COLO668 (cell line): ENCODE results near the gene MSANTD3.
"Not testable (repeated sequence)": the region's sequence is repeated elsewhere in the genome, so short reads cannot be mapped to it uniquely, and the experiment has no call there.

Experiments
- DNase-seq: peaks from one replicate; lab custom pipeline; 2025; ENCODE audit not compliant: unreplicated experiment; lab: John Stamatoyannopoulos, UW

The MSANTD3 gene, protein sequence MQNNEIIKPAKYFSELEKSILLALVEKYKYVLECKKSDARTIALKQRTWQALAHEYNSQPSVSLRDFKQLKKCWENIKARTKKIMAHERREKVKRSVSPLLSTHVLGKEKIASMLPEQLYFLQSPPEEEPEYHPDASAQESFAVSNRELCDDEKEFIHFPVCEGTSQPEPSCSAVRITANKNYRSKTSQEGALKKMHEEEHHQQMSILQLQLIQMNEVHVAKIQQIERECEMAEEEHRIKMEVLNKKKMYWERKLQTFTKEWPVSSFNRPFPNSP

DNA sequence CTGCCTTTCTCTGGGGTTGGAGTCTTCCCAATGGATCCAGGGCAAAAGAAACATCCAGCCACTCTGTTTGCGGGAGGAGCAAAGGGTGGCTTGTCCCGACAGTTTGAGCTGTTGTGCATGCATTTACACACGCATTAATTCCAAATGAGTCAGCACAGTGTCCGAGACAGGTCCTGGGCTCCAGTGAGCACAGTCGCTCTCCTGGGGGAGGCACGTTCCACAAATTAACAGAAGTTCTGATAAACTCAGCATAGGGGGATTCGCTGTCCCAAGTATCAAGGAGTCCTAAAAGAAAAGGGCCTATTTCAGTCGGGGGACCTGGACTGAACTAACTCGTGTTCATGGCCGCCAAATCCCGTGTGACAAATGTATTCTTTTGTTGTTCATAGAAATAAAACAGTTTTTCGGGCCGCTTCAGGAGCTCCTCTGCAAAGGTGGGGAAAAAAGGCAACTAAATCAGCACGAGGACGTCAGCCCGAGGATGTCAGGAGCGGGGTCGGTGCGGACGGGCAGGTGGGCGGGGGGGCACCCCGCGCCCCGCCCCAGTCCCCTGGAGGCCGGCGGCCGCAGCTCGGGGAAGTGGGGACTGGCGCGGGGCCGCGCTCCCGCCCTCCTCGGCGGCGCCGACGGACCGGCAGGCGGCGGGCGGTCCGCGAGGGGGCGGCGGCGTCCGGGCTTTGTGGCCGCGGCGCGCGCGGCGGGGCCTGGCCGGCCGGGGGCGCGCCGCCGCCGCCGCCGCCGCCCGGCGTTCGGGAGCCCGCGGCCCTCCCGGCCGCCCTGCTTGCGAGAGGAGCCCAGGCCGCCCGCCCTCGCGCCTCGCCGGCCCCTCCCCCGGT is at the start of gene MSANTD3:
MSANTD3 (plus strand) TSS at position 614 of the 836 bp plus-strand sequence. CDS start 14,796 bp downstream, outside the sequence.
- DNase-seq = peak; percentile 89

DNA sequence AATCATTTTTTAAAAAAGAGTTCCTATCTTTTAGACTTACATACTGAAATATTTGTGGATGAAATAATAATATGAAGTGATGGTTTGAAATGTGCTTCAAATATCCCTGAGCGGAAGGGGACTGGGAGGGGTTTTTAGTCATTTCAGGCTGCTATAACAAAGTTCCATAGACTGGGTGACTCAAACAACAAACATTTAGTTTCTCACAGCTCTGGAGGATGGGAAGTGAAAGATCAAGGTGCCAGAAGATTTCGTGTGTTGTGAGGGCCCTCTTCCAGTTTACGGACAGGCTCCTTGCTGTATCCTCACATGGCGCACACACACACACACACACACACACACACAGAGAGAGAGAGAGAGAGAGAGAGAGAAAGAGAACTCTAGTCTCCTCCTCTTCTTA is 47.1 kb upstream of the MSANTD3 start:
- no peak for DNase-seq

DNA sequence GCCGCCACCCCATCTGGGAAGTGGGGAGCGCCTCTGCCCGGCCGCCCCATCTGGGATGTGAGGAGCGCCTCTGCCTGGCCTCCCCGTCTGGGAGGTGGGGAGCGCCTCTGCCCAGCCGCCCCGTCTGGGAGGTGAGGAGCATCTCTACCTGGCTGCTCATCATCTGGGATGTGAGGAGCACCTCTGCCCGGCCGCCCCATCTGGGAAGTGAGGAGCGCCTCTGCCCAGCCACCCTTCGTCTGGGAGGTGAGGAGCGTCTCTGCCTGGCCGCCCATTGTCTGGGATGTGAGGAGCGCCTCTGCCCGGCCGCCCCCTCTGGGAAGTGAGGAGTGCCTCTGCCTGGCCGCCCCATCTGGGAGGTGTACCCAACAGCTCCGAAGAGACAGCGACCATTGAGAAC is 34.0 kb upstream of the MSANTD3 start:
- DNase-seq = not testable (repeated sequence)

DNA sequence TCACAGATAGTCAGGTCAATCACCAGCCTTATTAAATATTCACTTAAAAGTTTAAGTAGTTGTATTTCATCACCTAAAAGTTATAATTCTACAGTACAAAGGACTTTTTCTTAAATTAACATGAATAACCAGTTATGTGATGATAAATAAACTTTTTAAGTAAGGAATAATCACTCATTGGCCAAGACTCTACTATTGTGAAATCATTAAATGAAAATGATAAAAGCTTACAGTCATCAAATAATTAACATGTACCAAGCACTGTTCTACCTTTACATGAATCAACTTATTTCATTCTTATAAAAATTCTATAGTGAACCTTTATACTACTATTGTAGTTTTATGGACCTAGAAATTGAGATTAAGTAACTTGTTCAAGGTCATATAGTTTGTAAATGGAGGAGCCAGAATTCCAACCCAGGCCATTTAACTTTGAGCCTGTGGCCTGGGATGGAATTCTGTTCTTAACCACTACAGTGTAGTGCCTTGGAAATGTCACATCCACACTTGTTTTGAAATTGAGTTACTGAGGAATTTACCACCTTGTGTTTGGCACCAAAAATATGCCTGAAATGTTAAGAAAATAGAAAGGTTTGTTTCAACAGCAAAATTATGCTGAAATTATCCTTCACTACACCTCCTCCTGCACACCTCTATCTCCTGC is 32.8 kb upstream of the MSANTD3 start:
- no peak for DNase-seq

DNA sequence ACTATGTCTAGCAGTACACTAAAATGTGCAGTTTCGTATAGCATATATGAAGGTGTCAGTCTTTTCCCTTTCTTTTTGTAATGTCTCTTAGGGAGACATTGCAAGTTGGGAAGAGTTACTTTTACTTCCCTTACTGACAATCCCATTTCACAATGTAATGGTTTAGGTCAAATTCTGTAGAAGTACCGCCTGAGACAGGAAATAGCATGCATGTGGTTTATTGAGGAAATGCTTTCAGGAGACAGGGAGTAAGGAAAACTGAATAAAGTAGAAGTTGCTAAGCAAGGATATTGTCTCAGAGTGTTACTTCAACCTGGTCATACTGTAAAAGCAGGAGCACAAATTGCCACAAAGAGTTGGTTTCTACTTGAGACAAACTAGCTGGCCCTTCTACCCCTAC is 32.1 kb upstream of the MSANTD3 start:
- no peak for DNase-seq

DNA sequence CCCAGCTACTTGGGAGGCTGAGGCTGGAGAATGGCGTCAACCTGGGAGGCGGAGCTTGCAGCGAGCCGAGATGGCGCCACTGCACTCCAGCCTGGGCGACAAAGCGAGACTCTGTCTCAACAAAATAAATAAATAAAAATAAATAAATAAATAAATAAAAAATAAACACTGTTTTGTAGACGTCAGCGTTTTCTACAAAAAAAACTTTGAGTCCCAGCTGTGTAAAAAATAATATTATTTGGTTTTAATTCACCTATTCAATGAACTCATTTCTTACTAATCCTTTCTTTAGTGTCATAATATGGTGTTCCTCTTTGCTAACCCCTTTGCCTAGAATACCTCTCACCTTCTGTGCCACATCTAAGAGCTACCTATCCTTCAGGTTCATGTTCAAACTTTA is 30.2 kb upstream of the MSANTD3 start:
- DNase-seq = no peak

DNA sequence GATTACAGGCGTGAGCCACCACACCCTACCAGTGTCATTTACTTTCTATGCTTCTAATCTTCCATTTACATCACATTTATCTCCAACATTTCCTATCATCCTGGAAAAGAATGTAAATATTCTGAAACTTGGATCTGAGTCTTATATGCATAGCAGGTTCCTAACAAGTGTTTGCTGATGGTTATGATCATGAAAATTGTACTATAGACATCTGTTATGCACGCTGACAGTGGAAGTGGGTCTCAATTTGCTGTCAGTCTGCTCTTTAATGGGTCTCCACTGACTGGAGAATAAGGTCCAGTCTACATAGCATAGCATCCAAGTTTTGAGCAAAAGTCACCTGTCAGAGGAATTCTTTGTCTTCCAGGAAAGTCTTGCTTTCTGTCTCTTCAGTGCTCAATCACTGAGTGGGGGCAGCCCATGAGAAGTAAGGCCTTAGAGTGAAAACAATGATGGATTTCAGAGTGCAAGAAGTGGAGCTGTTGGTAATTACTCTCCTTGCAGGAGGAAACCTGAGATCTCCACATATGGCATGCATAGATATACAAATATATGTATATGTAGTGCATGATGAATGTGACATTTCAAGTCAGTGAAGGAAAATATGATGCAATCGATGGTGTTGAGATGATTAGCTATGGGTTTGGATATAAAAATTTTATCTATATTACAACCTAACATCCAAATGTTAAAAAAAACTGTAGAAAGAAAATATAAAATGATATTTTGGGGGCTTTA is 29.2 kb upstream of the MSANTD3 start:
- DNase-seq = no peak

DNA sequence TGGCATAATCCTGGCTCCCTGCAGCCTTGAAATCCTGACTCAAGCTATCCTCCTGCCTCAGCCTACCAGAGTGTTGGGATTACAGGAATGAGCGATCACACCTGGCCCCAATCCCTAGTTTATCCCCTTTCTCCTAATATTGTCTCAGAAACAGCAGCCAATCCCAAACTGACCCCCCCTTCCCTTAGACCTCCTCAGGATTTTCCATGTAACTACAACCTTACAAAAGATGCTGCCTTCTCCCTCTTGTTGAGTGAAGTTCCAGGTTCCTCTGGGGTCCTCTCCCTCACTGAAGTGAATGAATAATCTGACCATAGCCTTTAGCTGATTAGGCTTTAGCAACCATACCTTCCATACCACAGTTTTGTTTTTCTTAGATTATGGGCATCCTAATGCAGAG is 25.9 kb upstream of the MSANTD3 start:
- no peak for DNase-seq

DNA sequence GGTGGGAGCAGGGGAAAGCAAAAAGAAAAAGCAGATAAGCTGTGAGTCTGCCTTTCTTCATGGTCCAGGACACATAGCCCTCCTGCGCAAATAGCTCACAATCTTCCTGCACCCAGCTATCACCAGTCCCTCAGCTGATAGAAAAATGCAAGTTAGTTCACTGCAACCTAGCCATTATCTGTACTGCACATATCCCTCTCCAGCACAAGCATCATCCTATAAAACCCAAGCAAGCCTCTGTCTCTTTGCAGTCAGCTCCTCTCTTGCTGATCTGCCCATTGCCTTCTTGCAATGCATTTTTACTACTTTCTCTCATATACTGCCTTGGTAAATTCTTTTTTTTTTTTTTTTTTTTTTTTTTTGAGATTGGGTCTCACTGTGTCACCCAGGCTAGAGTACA is 20.0 kb upstream of the MSANTD3 start:
- DNase-seq = no peak

DNA sequence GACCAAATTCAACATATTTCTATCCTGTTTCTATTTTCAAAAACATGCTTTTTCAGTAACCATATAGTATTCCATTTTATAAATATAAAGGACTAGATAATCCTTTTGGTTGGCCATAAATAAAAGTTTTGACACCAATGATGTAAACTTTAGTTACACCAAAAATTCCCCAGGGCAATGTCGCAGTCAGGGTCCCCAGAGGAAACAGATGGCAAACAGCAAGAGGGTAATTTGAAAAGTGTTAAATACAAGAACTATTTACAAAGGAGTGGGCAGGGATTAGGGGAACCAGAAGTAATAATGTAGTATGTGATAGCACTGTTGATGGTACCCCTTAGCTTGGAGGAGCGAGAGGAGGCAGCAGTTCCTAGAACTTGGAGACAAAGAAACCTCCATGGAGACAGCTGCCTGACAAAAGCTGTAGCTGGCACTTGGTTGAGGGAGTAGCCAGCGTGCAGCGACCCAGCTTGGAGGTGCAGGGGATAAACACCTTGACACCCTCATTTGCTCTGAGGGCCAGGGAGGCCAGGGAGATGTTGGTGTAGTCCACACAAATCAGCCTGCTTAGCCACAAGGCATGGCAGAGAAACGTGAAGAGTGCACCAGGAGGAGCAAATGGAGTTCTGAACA is 18.3 kb upstream of the MSANTD3 start:
- DNase-seq = no peak

DNA sequence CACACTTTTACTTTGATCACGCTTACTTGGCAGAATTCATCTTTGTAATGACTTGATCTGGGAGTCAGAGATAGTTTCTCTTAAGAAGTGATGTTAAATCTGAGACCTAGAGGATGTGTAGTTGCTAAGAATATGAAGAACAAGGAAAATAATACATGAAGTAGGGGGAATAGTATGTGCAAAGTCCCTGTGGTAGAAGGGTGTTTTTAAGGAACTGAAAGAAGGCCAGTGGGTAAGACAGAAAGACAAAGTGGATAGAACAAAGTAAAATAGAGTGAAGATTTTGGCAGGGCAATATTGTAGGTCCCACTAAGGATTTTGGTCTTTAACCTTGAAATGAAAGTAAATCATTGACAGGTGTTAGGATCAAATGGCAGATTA is 17.8 kb upstream of the MSANTD3 start:
- no peak for DNase-seq

DNA sequence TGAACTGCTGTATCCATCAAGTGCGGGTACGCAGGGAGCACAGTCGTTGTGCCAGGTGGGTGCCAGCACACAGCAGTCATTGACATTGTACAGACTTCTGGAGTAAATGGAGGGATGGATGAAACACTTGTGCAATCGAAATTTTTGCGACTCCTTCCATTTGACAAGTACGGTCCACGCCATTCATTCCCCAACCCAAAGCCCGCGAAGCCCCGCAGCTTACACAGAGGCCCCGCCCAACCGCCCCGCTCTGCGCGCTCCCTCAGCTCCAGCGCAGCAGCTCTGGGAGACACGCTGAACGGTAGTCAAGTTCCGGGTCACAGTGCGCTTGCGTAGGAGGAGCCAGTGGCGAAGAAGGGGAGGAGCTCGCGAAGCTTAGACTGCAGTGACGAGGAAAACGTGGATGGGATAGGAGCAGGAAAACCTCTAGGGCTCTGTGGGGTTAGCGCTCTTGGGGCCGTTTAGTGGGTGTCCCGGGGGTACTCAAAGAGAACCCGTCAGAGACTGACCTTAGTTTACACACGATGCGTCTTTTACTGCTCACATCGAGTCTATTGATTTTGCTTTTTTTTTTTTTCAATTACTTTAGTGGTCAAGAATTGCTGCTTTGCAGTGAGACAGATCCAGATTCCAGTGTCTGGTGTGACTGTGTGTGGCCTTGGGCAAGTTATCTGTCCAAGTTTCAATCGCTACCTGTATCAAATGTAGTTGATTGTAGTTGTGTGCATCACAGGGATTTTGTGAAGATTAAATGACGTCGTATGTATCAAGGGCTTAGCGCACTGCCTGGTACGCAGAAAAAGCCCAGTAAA is 15.3 kb upstream of the MSANTD3 start:
- peak; percentile 93 for DNase-seq

DNA sequence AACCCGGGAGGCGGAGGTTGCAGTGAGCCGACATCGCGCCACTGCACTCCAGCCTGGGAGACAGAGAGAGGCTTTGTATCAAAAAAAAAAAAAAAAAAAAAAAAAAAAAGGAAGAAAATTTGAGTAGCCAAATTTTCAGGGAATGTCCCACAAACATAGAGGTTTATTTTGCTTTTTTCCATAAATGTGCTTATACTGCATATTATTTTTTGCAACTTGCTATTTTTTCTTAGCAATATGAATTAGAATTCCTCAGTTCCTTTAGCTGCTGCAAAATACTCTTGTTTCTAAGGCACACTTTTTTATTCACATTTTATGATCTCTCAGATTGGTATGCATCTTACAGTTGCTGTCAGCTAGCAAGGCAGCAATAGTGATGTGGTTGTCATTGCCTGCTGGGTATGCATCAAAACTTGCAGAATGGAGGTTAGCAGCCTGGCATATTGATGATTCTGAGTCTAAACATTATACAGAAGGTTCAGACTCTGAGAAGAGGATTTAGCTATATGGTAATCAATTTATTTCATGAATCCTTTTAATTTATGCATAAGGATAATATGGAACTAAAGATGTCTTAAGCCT is 13.0 kb upstream of the MSANTD3 start:
- no peak for DNase-seq

DNA sequence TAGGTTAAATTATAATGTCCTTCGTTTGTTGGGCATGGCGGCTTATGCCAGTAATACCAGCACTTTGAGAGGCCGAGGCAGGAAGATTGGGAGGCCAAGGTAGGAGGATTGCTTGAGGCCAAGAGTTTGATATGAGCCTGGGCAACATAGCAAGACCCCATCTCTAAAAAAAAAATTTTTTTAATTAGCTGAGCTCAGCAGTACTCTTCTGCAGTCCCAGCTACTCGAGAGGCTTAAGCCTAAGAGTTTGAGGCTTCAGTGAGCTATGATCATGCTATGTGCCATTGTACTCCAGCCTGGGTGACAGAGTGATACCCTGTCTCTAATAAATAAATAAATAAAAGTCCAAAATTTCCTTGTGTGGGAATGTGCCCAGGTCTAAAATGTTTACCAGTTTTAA is 9.1 kb upstream of the MSANTD3 start:
- DNase-seq = no peak

DNA sequence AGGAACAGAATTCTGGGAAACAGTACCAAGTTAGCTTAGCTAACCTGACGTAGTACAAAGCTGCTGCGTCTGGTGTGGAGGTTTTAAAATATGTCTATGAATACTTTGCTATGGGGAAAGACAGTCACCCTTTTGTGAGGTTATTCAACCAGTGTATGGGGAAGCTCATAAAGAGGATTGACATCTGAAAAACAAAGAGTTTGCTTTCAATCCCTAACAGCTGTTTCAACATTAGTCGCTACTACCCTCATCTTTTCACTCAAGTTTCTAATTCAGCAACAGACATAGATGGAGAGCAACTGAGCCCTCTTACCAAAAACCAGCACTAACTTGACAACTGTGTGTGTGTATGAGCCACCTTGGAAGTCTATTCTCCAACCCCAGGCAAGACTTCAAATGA is 7.8 kb upstream of the MSANTD3 start:
- DNase-seq = no peak

DNA sequence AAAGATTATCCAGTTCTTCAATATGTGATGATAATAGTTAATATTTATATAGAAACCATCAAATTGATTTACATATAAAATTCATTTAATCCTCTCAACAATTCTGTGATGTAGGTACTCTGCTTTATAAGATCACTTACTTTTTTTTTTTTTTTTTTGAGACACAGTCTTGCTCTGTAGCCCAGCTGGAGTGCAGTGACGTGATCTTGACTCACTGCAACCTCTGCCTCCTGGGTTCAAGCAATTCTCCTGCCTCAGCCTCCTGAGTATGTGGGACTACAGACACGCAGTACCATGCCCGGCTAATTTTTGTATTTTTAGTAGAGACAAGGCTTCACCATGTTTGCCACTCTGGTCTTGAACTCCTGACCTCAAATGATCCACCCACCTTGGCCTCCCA is 5.8 kb upstream of the MSANTD3 start:
- DNase-seq = not testable (repeated sequence)

DNA sequence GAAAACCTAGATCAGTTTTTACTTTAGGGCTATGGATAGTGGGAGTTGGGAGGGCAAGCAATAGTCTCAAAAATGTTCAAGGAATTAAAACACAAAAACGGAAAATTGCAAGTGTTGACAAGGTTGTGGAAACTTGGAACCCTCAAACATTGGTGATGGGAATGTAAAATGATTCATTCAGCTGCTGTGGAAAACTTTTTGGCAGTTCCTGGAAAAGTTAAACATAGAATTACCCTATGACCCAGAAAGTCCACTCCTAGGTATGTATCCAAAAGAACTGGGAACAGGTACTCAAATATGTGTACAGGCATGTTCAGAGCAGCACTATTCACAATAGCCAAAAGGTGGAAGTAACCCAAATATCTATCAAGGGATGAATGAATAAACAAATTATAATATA is 1.2 kb upstream of the MSANTD3 start:
- DNase-seq = no peak

DNA sequence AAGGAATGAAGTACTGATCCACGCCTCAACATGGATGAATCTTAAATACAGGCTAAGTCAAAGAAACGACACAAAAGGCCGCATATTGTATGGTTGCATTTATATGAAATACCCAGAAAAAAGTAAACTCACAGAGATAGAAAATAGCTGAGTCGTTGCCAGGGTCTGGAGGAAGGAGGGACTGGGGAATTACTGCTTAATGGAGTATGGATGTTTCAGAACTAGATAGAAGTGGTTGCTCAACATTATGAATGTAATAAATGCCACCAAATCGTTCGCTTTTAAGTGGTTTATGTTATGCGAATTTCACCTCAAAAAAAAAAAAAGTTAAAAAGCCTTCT is 784 bp upstream of the MSANTD3 start:
- DNase-seq = no peak

DNA sequence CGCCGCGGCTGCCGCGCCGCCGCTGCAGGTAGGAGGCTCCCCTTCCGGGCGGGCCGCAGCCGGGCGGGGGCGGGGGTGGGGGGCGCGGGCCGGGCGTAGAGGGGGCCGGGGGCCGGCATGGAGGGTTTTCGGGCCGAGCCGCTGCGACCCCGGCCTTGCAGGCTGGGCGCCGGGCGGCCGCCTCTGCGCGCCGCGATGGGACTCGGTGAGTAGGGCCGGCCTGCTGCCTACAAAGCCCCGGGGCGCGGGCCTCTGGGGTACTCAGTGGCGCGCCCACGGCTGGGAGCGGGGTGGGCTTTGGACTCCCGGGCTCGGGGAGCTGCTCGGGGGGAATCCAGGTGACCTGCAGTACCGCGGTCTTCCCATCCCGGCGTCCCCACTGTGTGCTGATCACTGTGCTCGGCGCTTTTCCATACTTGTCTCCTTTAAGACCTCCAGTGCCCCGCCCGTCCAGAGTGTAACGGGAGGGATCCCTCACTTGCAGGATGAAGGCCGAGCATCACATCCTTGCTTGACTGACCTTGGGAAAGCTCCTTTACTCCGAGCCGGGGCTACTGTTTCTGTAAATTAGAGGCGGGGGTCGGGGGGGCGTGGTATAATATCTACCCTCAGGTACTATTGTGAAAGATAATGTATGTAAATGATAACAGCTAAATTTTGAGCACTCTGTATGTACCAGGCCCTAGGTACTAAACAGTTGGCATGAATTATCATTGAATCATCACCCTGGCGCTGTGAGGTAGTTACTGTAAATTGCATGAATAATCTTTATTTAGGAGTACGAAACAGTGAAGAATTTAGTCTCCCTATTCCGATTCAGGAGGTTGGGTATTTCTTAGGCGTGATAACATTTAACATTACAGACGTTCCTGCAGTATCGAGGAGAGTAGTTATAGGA is 672 bp downstream of the MSANTD3 start:
- DNase-seq = peak; percentile 69
